ENCODE data around the gene ABHD12B.
A peak's percentile ranks its signal among the peaks of the same experiment; 100 is the strongest.
"Not testable (repeated sequence)": the region's sequence is repeated elsewhere in the genome, so short reads cannot be mapped to it uniquely, and the experiment has no call there.

ABHD12B gene

DNA sequence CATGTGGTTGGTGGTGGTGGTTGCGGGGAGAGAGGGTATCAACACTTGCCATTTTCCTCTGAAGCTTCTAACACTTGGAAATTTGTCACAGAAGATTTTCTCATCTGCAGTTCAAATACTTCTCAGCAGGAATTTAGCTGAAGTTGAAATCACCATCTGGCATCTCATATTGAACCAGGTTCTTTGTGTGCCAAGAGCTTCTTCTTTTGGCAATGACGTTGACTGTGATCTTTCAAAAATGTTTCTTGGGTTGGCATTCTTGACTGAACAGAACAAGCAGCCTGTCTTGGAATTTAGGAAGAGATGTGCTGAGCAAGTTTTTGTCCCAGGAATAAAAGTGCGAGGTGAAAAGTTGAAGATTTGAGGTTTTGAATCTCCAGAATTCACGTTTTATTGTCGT is 32.2 kb upstream of the ABHD12B start:
- DNase-seq (ENCODE audit: low spot score), result no peak

DNA sequence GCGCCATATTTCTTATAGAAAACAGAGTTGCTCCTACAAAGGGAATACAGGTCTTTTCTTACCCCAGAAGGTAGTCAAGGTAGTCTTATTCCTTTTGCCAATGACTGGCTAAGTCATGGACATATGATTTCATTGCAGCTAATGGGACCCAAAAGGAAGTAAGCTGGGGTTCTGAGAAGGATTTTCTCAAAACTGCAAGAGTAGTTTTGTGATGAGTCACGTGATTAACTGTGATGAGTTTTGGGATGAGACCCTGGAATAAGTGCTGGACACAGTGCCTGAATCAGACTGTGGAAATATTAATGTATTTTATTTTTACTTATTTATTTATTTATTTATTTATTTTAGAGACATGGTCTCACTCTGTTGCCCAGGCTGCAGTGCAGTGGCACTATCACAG is 27.5 kb upstream of the ABHD12B start:
- no peak for DNase-seq (ENCODE audit: low spot score)

DNA sequence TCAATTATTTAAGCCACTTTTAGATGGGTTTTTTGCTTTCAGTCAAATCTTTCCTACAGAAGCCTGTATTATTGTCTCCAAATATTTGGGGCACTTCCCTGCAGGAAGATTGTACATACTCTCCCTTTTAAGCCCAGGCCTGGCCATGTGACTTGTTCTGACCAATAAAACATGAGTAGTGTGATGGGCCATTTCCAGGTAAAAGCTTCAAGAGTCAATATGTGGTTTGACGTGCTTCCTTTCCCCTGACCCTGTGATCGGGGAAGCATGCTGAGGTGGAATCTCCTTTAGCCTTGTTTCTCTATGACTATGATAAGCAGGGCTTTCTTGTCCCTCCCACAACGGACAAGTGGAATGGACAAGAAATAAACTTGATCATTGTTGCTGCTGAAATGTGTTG is 26.7 kb upstream of the ABHD12B start:
- DNase-seq (ENCODE audit: low spot score), result no peak

DNA sequence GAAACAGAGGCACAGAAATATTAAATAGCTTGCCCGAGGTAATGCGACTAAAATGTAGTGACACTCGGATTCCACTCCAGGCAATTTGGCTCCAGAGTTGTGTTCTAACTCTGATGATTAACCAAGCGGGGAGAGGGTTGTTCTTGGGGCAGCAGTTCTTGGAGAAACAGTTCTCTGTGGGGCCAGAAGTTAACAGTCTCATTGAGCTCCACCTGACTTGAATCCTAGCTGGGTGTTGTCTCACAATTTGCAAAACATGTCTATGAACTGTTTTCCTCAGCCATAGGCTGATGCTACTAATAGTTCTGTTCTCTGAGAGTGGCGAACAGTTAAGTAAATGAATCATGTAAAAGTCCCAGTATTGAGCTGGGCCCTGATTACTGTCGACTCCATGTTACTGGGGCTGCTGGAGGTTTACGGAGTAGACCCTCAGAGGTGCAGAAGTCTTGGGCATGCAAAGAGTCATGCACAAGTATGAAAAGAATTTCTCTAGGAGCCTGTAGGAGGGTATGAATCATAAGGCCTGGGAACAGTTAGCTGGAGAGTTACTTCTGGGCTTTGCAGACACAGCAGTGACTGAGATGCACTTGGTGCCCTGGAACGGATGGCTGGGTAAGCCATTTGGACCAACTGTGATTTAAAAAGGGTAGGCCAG is 25.5 kb upstream of the ABHD12B start:
- DNase-seq (ENCODE audit: low spot score), result no peak

DNA sequence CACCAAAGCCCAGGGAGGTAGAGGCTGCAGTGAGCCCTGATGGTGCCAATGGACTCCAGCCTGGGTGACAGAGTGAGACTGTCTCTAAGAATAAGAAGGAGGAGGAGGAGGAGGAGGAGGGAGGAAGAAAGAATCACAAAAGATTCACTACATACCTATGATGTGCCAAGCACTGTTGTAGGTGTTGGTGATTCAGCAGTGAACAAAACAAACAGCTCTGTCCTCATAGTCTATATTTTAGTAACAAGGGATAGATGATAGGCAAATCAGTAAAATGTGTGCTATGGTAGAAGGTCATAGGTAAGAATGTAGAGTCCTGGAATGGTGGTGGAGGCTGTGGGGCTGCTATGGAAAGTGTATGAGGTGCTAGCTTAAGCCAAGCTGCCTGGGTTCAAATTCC is 18.0 kb upstream of the ABHD12B start:
- no peak for DNase-seq (ENCODE audit: low spot score)

DNA sequence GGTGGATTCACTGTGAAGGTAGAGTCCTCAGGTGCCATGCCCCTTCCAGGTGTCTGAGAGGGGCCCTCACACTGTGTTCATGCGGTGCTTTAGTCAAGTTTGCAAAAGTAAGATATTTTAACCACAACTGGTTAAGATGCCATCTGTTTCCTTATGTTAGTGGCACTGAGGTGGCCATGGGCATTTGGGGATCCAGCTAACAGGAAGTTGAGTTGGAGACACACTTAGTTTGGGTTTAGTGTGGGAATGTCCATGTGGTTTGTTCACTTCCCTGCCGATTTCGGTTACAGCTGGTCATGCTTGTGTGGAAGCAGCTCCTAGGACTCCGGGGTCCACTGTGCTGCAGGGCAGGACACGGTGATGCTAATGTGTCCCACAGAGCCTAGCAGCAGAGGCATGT is 17.3 kb upstream of the ABHD12B start:
- no peak for DNase-seq (ENCODE audit: low spot score)

DNA sequence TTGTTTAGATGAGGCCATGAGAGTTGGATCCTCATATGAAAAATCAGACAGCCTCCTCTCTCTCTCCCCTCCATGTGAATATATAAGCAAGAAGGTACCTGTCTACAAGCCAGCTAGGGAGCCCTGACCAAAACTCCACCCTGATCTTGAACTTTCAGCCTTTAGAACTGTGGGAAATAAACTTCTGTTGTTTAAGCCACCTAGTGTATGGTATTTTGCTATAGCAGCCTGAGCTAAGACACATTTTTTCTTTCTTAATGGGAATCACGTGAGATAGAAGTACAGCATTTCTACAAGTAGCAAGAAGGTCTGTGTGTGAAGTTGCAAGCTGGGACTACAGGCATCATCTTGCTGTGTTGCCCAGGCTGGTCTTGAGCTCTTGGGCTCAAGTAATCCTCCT is 16.3 kb upstream of the ABHD12B start:
- DNase-seq (ENCODE audit: low spot score), result no peak

DNA sequence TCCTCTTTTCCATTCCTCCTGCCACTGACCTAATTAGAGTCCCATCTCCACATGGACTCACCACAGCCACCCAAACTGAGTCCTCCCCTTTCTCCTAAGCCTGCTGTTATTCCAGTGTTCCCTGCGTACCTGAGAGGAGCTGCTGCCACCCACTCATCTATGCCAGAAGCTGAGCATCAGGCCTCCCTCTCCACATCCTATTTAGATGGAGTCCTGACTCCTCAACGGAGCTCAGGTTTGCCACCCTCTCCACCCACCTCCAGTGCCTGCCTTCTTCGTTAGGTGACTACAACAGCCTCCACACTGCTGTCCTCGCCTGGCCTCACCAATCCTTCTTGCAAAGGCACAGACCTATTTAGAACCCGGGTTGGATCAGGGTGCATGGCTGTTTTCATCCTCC is 15.2 kb upstream of the ABHD12B start:
- no peak for DNase-seq (ENCODE audit: low spot score)

DNA sequence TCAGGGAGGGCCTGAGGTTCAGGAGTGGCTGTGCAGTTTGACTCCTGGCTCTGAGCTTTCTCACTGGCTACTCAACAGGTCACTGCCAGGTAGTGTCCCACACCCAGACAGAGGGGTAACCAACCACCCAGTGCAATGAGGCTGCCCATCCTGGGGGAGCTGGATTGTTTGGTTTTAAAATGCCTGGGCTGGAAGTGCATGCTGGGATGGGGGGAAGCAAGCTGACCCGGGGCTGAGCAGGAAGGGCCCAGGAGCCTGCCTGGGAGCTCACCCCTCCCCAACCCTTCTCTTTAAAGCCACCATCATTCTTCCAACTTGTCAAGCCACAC is 12.6 kb upstream of the ABHD12B start:
- no peak for DNase-seq (ENCODE audit: low spot score)

DNA sequence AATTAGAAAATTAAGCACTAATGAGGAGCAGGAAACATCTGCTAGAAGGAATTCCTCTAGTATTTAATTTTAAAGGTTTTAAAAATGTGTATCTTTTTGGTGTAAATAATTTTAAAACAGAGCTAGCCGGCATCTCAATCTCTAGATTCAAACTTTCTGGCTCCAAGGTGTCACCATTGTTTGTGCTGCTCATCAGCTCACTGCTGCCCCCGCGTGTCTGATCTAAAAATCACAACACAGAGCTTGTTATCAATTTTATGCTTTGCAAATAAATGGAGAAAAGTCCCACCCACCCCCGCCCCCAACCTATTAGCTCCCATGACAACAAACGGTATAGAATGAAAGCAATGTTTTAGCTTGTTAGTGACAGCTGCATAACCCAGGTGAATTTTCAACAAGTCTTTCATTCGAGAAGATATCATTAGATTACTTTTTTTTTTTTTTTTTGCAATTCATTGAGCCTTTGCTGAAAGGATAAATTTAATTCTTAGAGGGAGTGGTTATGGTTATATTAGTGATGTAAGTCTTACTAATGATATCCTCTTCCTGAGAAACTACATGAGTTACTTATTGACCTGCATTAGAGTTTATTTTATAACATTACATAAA is 11.3 kb upstream of the ABHD12B start:
- peak; percentile 89 for DNase-seq (ENCODE audit: low spot score)

DNA sequence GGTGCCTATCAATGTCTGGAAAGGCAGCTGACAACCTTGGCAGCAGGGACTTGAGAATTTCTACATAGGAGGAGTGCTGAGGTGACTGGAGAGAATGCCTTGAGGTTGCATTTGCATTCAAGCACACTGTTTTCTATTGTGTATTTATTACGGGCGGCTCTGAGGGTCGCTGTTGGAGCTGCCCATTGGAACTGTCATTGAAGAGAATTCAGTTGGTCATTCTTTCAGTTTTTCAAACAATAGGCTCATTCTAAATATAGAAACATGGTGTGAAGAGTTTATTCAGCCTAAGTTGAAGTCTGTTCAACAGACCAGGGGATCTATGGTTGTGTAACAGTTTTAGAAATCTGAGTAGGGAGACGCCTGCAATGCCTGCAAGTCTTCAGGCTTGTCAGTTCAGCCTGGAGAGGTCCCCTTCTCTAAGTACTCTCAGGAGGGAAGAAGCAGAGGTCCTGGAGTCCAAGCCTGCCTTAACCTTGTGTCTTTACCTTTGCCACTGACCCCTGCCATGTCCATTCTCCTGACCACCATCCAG is 9.8 kb upstream of the ABHD12B start:
- no peak for DNase-seq (ENCODE audit: low spot score)

DNA sequence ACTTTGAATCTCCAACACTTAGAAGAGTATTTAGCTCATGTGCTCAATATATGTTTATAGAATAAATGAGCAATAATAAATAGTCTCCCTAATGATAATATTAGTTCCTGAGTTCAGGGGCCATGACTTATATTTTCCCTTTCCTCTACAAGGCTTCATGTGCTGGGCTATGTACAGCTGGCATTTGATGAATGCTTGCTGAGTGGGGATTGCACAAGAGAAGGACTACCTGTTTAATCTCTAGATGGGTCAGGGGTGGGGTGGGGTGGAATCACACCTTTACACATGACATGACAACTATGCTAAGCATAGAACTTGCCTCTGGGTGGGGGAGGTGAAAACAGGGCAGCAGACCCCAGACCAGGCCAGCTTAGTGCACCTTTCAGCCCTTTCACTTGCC is 7.6 kb upstream of the ABHD12B start:
- no peak for DNase-seq (ENCODE audit: low spot score)

DNA sequence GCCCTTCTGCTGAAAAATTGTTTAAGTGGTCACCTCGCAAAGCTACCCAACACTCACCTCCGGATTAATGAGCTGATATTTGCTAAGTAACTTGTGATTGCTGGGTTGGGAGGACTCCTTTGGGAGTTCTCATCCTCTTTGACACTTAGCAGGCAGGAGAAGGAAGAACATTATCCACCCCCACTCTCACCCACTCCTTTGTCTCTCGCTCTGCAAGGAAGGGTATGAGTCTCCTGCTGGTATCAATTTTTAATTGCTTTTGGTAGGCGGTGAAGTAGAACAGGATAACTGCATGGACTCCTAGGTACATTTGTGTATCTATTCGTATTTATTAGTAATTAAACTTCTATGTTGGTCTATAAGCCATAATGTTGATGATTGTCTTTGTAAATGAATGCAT is 6.9 kb upstream of the ABHD12B start:
- DNase-seq (ENCODE audit: low spot score), result no peak

DNA sequence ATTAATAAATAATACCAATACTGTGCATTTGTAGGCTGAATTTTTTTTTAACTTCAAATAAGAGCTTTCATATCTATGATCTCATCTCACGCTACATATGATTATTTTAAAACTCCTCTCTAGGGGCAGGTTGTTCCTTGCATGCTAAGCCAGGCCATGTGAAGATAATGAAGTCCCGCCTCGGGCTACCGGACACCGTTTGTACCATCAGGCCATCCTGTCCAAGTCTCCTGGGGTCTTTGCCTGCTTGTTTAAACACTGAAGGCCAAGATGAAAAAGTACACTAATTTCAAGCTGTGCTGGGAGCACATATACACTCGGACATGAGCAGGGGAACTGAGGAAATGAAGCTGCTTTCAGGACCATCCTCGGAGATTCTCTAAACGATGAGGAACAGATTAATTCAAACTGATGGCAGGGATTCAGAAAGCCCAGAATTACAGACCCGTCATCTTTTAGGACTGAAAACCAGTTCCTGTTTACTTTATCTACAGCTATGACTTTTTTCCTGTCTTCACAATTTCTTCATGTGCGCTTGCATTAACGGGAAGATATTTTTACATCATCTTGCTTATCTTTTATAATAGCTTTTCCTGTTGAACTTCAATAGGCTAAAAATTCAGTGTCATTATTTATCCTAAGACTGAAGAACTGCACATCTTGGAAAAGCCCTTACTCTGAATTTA is 6.3 kb upstream of the ABHD12B start:
- no peak for DNase-seq (ENCODE audit: low spot score)

DNA sequence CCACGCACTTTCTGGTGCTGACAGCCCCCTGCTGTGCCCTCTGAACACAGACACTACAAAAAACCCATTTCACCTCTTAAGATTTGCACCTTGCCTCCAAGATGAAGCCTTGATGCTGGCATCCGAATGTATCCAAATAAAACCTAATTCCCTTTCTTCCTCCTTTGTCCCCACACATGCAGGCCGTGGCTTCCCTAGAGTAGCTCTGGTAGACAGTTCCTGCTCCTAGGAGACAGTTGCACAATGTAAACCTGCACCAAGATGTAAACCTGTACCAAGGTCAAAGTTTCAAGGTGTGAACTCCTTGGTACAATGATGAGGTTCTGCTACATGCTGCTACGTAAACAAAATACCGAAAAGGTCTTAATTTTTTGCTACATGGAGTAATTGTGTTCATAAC is 625 bp upstream of the ABHD12B start:
- DNase-seq (ENCODE audit: low spot score), result no peak

DNA sequence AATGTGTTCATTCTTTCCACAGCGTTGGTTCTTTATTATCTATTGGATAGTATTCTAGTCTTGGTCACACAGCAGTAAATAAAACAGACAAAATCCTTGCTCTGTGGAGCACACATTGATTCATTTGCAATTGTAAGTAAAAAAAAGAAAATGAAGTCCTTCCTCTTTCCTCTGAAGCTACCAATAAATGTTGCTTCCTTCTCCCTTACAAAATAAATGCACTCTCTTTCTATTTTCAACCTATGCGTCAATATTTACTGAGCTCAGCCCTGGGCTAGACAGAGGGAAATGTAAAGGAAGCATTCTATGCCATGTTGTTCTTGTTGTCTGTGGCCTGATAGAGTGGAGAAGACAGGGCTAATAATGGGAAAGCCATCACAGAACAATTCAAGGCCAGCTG is 2.9 kb downstream of the ABHD12B start:
- DNase-seq (ENCODE audit: low spot score), result no peak

DNA sequence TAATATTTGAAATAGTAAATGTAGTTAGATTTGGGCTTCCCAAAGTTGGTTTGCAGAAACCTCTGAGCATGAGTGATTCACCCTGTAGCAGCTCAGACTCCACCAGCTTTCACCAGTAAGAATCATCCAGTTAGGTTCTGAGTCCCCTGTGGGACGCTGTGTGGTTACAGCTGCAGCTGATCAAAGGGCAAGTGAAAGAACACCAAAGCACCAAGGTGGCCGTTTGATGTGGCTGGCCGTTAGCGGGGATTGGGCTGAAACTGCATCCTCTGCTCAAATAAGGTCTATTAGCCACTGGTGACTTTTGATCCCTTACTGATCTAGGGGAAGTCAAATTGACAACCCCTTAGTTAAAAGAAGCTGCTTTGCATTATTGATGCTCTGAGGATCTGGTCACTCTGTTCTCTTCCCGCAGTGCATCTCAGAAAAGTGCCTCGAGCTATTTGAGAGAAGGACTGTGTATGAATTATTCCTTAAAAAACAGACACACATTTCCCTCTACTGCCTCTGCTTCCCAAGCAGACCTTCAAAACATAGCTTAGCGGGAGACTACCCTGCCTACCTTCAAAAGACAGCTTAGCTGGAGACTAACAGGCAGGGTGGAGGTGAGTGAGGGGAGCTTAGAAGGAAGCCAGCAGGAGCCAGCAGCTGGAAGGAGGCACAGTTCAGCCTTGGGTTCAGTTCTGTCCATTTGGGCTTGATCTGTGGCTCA is 3.7 kb downstream of the ABHD12B start:
- DNase-seq (ENCODE audit: low spot score), result no peak

DNA sequence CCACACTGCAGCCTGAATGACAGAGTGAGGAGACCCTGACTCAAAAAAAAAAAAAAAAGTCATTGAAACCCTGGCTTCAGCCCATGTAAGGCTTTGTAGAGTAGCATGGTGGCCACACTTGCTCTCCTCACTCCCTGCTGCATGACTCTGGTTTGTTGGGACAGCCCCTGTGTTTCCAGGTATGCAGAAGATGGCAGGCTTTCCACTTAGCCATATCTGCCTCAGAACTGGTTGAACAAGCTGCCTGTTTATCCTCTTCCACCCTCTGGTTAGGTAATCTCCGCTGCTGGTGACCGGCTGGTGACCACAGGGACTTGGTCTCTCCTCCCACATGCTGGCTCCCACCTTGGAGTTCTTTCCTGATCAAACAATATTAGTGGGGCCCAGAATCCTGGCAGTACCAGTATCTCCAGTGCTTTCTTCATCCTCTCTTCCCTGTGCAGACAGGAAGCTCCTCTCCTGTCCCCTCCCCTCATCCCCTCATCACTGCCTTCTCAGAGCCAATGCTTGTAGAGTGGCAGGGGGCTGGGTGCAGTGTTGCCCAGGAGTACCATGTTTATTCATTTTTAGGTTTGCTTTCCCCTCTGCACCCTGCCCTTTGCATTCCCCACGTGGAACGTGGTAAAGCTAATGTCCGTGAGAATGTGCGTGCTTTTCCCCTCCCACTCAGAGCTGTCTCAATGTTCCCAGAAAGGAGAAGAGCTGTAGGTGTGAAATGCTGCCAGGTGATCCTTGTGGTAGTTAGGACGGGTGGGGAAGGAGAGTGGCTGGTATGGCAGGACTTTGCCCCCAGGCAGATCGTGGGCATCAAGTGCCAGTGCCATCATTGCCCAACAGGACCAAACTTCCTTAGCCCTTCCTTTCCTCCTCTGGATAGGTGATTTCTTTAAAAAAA is 11.3 kb downstream of the ABHD12B start:
- no peak for DNase-seq (ENCODE audit: low spot score)

DNA sequence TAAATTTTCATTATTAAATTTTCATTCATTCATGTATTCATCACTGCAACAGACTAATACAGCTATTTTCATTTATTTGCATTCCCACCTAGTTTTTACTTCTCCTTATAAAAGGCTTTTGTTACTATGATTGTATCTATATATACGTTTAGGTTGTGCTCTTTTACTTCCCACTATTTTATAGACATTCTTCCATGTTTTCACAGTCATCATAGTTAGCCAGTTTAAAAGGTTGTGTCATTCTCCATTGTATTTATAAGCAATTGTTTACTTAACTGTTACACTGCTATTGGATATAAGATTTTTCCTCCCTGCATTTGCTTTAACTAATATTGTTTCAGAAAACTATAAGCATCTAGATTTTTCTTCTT is 12.0 kb downstream of the ABHD12B start:
- DNase-seq (ENCODE audit: low spot score), result no peak

DNA sequence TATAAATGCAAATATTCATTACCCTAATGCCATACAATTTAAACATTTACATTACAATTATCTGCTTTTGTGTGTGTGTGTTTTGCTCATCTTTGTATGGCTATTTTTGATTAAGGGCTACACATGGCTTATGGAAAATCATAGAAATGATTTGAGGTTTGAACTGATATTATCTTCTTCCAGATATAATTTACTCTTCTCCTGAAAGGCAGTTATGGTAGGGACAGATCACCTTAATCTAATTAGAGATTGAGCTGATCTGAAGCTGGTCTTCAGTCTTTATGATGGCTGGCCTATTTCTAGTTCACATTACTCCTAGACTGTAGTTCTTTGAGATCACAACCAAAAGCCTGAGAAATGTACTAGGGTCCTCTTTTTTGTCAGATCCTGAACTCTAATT is 15.6 kb downstream of the ABHD12B start:
- DNase-seq (ENCODE audit: low spot score), result no peak

DNA sequence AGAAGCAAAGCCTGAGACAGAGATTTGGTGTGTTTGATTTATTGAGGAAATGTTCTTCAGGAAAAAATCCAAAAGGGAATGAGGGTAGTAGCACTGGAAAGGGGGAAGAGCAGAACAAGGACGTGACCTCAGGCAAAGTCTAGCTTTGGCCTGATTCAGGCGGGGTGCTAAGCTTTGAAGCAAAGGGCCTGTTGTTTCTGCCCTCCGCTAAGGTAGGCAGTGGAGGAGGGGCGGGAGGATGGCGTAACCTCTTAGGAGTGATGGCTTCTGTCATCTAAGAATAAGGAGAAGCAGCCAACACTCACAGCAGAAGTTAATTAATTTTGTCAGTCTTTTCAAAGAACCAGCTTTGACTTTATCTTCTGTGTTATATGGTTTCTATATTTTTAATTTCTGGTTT is 20.4 kb downstream of the ABHD12B start:
- no peak for DNase-seq (ENCODE audit: low spot score)

DNA sequence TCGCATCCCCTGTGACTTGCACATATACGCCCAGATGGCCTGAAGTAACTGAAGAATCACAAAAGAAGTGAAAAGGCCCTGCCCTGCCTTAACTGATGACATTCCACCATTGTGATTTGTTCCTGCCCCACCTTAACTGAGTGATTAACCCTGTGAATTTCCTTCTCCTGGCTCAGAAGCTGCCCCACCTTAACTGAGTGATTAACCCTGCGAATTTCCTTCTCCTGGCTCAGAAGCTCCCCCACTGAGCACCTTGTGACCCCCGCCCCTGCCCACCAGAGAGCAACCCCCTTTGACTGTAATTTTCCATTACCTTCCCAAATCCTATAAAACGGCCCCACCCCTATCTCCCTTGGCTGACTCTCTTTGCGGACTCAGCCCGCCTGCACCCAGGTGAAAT is 24.6 kb downstream of the ABHD12B start:
- not testable (repeated sequence) for DNase-seq (ENCODE audit: low spot score)

Data from Ammon's horn (tissue), 1 donor.